PC-3 (cell line): ENCODE results near the gene C10orf143. TPM values are rescaled to one million over a fixed set of nuclear protein-coding genes. Genes with fewer than 3 reads are reported as not detected.

Experiments used
- ATAC-seq: fragments of 200-7000 bp; cut with Tn5 transposase; 2 replicates; pipeline ENCODE4 v1.9.1; 2020; ENCODE audit warnings: mild to moderate bottlenecking, moderate library complexity
- Bru-seq: library from RNA; stranded (reverse); fragments of 400-500 nt; gene quantifications from one replicate; lab custom pipeline; 2021; lab: Mats Ljungman, UMichigan
- BruChase-seq, 2 experiments: library from RNA; stranded (reverse); fragments of 400-500 nt; gene quantifications; one replicate each; lab custom pipeline; 2021; lab: Mats Ljungman, UMichigan
- BruUV-seq: library from RNA; stranded (reverse); fragments of 400-500 nt; replicated peaks from 2 replicates; lab custom pipeline; 2021; lab: Mats Ljungman, UMichigan
- CTCF ChIA-PET: fragments of 300-600 bp; sonication (Branson Sonifier 250); formaldehyde crosslinking; loops from one replicate; lab custom pipeline; 2022; ENCODE audit warnings: antibody characterized with exemption; lab: Charles Lee
- POLR2A ChIA-PET: fragments of 300-600 bp; sonication (Branson Sonifier 250); formaldehyde crosslinking; loops from one replicate; lab custom pipeline; 2022; ENCODE audit warnings: antibody characterized with exemption; ENCODE audit not compliant: unreplicated experiment; lab: Charles Lee
- DNase-seq: peaks from one replicate; pipeline ENCODE4 v3.0.0-alpha.2; 2015
- H2AFZ ChIP-seq: fragments of 300-600 bp; sonication (generic); 2 replicates; pipeline ENCODE4 v1.6.0; 2016; ENCODE audit warnings: antibody characterized with exemption, low read length
- H3F3A ChIP-seq: fragments of 300-600 bp; sonication (generic); one replicate; pipeline ENCODE4 v1.6.0; 2017; ENCODE audit warnings: antibody characterized with exemption, low read length, control low read depth, mild to moderate bottlenecking; ENCODE audit not compliant: unreplicated experiment
- H3K27ac ChIP-seq: fragments of 300-600 bp; sonication (generic); 2 replicates; pipeline ENCODE4 v1.5.1; 2016; ENCODE audit warnings: mild to moderate bottlenecking, low read length
- H3K27me3 ChIP-seq: fragments of 300-600 bp; sonication (generic); 2 replicates; pipeline ENCODE4 v1.6.1; 2016; ENCODE audit warnings: low read length, mixed read lengths
- H3K36me3 ChIP-seq: fragments of 300-600 bp; sonication (generic); 2 replicates; pipeline ENCODE4 v1.6.1; 2016; ENCODE audit warnings: low read depth, mixed run types, low read length, mixed read lengths
- H3K4me1 ChIP-seq: fragments of 300-600 bp; sonication (generic); 2 replicates; pipeline ENCODE4 v1.5.1; 2016; ENCODE audit warnings: low read length; ENCODE audit not compliant: insufficient read depth
- H3K4me2 ChIP-seq: fragments of 300-600 bp; sonication (generic); 2 replicates; pipeline ENCODE4 v1.6.0; 2016; ENCODE audit warnings: low read length
- H3K4me3 ChIP-seq: fragments of 300-600 bp; sonication (generic); 2 replicates; pipeline ENCODE4 v1.5.1; 2016; ENCODE audit warnings: mild to moderate bottlenecking, low read length, mixed read lengths
- H3K79me2 ChIP-seq: fragments of 300-600 bp; sonication (generic); 2 replicates; pipeline ENCODE4 v1.6.1; 2017; ENCODE audit warnings: low read length, mixed read lengths
- H3K9ac ChIP-seq: fragments of 300-600 bp; sonication (generic); 2 replicates; pipeline ENCODE4 v1.6.0; 2016; ENCODE audit warnings: mild to moderate bottlenecking, low read length
- H3K9me2 ChIP-seq: fragments of 300-600 bp; sonication (generic); replicated peaks from 2 replicates; pipeline ENCODE4 v1.6.1; 2016; ENCODE audit warnings: mixed run types, low read length, mixed read lengths
- H3K9me3 ChIP-seq: fragments of 300-600 bp; sonication (generic); 2 replicates; pipeline ENCODE4 v1.6.1; 2016; ENCODE audit warnings: low read length, mixed read lengths
- H4K20me1 ChIP-seq: fragments of 300-600 bp; sonication (generic); 2 replicates; pipeline ENCODE4 v1.6.1; 2016; ENCODE audit warnings: low read length, mixed read lengths
- EZH2 ChIP-seq: fragments of 300-600 bp; sonication (generic); IDR thresholded peaks from one replicate; pipeline ENCODE4 v1.6.1; 2017; ENCODE audit warnings: antibody characterized with exemption, mild to moderate bottlenecking, low read length; ENCODE audit not compliant: unreplicated experiment
- EZH2phosphoT487 ChIP-seq: fragments of 300-600 bp; sonication (generic); IDR thresholded peaks from 2 replicates; pipeline ENCODE4 v1.6.1; 2018; ENCODE audit warnings: mild to moderate bottlenecking, antibody characterized with exemption, low read length, borderline replicate concordance
- intact Hi-C: fragments of 100-400 bp; cut with micrococcal nuclease; formaldehyde crosslinking; loops from 2 replicates; pipeline ENCODE4 v1.9.0; 2023
- long read RNA-seq: library from polyadenylated mRNA; unstranded; transcript quantifications from one replicate; pipeline ENCODE4 v2.0.0, GENCODE V29; 2021; ENCODE audit not compliant: unreplicated experiment
- total RNA-seq: library from RNA; depleted of rRNA; stranded (reverse); fragments of >200 nt; gene quantifications from 2 replicates; pipeline ENCODE4 v1.2.3, GENCODE V29; 2014; rRNA removed
- TF ChIP-seq, protein P1 (sequence below): fragments of 300-600 bp; sonication (generic); conservative IDR thresholded peaks from 2 replicates; pipeline ENCODE4 v1.5.1; 2017; ENCODE audit warnings: antibody characterized with exemption, low read depth, mild to moderate bottlenecking, low read length

The C10orf143 gene
- total RNA-seq: 0.29 TPM in 1 of 2 replicates, not detected in the other
- percentile 41 among the genes with signal in this experiment for Bru-seq, nascent RNA
- percentile 32 among the genes with signal in this experiment for BruChase-seq, experiment 1, labeled RNA remaining after a 6-hour chase
- percentile 37 among the genes with signal in this experiment for BruChase-seq, experiment 2, labeled RNA remaining after a 2-hour chase
- long read RNA-seq, partial matches to known transcripts: 0 of 2 reads
- long read RNA-seq, other reads (novel, unspliced or antisense): 2 of 2 reads

DNA sequence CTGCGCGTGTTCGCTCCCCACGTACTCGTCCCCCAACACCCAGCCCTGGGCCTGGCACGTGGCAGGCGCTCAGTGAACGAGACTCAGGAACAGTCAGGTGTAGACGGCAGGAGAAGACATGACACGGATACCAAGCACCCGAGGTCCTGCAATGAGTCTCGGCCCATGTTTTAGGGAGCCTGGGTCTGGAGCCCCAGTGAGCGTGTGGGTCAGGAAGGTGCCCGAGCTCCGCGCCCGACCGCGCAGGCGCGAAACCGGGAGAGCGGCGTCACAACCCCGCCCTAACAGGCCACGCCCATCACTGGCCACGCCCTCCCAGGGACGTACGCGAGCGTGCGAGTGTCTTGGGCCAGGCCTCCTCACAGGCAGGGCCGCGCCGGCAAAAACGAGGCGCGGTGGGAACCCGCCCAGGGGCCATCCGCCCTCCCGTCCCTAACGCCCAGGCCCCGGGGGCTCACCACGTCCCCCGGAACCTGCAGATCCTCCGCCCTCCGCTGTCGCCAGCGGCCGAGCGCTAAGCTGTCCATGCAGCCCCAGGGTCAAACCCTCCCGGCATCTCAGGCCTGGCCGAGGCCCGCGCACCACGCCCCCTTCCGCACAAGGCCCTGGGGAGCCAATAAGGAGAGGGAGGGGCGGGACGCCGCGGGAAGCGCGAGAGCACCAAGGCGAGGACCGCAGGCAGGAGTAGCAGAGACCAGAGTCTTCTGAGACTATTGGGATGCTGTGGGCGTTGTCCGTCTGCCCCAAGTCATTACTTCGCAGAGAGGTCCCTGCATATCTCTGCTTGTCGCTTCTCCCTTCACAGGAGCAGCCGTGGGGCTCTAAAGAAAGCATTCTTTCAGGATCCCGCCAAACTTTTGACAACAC is at the start of gene C10orf143:
TSS of gene C10orf143 (minus strand) at position 585 of the 867 bp plus-strand sequence. CDS start at position 527, 58 bp downstream.
- Histone ChIP-seq H3K27me3 (no peaks in the 10 kb centered on the region), H3K4me2 (peak within 1 kb of the TSS; percentile 99), H3K9me3 (no peaks in the 10 kb centered on the region), H3K79me2 (peaks cover 15% of the 10 kb centered on the region), H3K36me3 (no peaks in the 10 kb centered on the region), H4K20me1 (no peaks in the 10 kb centered on the region), H3K27ac (peak within 1 kb of the TSS; percentile 78), H3K9me2 (no peaks in the 10 kb centered on the region), H3K4me3 (peak within 1 kb of the TSS; percentile 92), H3K9ac (peak within 1 kb of the TSS; percentile 97), H3F3A (no peaks in the 10 kb centered on the region), H2AFZ (peak within 1 kb of the TSS; percentile 83), H3K4me1 (peaks cover 13% of the 10 kb centered on the region)
- ATAC-seq (peak; percentile 79), DNase-seq (peak; percentile 90)
- TF ChIP-seq EZH2phosphoT487: no peak
- no peak for TF ChIP-seq EZH2
- TF ChIP-seq, protein P1, sequence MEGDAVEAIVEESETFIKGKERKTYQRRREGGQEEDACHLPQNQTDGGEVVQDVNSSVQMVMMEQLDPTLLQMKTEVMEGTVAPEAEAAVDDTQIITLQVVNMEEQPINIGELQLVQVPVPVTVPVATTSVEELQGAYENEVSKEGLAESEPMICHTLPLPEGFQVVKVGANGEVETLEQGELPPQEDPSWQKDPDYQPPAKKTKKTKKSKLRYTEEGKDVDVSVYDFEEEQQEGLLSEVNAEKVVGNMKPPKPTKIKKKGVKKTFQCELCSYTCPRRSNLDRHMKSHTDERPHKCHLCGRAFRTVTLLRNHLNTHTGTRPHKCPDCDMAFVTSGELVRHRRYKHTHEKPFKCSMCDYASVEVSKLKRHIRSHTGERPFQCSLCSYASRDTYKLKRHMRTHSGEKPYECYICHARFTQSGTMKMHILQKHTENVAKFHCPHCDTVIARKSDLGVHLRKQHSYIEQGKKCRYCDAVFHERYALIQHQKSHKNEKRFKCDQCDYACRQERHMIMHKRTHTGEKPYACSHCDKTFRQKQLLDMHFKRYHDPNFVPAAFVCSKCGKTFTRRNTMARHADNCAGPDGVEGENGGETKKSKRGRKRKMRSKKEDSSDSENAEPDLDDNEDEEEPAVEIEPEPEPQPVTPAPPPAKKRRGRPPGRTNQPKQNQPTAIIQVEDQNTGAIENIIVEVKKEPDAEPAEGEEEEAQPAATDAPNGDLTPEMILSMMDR: no peak
- intact Hi-C loops: loop anchor here (1.0 to 2.0 kb wide), 3 partner anchors 17 to 28 kb away; partner anchors contain the start of gene GLRX3
- POLR2A ChIA-PET: interaction anchor here (0.6 to 0.7 kb wide), 6 partner anchors 26 to 1944 kb away, joined by 3 to 9 read pairs (median 4); partner anchors contain the start of gene GLRX3
- no TSS peak for BruUV-seq
- CTCF ChIA-PET: interaction anchor here (0.6 to 1.5 kb wide), 5 partner anchors 17 to 702 kb away, joined by 3 to 6 read pairs (median 4); partner anchors contain the start of gene GLRX3

DNA sequence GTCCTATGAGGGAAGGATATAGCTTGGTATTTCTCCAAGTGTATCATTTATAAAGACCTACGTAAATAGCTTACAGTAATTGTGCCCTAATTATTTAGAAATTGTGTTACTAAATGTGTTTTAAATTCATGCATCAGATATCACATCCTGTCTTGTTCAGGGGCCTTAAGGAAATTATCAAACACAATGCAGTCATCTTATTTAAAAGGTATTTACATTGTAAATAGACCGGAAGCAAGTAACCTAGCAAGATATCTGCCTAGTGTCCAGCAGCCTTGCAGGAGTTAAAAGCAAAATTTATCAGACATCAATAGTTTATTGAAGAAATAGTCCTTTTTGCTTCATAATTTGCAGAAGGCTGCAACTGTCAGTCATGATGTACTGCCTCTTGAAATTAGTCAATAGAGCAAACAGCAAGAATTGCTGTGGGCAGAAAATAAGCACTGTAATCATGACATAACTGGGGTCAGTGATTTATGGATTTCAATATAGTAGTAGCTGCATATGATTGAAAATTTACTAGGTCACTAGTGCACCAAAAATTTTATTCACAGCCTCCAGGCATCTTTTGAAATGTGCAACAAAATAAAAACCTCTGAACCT is 48.7 kb upstream of the C10orf143 start:
- H3K4me3 ChIP-seq: no peak overlapping the region
- no peak overlapping the region for H3K27ac ChIP-seq
- no peaks in the 10 kb centered on the region for H3K4me1 ChIP-seq
- peaks cover 55% of the 10 kb centered on the region for H3K79me2 ChIP-seq
- ATAC-seq (peak; percentile 20; the same call in 1 of the 2 replicates), DNase-seq (peak; percentile 7)
- TF ChIP-seq EZH2phosphoT487 (no peak), EZH2 (no peak)
- TF ChIP-seq, protein P1: no peak
- no peaks in the 10 kb centered on the region for H3K9me3 ChIP-seq
- peaks cover 21% of the 10 kb centered on the region for H4K20me1 ChIP-seq
- BruUV-seq: no TSS peak
- POLR2A ChIA-PET: no interaction called here
- H3K9ac ChIP-seq: no peak overlapping the region
- H3F3A ChIP-seq: no peaks in the 10 kb centered on the region
- no peaks in the 10 kb centered on the region for H3K27me3 ChIP-seq
- intact Hi-C loops: no loop called here
- no peak overlapping the region for H3K4me2 ChIP-seq
- H3K36me3 ChIP-seq: peaks cover 27% of the 10 kb centered on the region
- H3K9me2 ChIP-seq: no peaks in the 10 kb centered on the region
- CTCF ChIA-PET: no interaction called here
- H2AFZ ChIP-seq: no peak overlapping the region
